ENCODE data around the gene TNFSF13.
A peak's percentile ranks its signal among the peaks of the same experiment; 100 is the strongest.

The TNFSF13 gene, protein sequence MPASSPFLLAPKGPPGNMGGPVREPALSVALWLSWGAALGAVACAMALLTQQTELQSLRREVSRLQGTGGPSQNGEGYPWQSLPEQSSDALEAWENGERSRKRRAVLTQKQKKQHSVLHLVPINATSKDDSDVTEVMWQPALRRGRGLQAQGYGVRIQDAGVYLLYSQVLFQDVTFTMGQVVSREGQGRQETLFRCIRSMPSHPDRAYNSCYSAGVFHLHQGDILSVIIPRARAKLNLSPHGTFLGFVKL

DNA sequence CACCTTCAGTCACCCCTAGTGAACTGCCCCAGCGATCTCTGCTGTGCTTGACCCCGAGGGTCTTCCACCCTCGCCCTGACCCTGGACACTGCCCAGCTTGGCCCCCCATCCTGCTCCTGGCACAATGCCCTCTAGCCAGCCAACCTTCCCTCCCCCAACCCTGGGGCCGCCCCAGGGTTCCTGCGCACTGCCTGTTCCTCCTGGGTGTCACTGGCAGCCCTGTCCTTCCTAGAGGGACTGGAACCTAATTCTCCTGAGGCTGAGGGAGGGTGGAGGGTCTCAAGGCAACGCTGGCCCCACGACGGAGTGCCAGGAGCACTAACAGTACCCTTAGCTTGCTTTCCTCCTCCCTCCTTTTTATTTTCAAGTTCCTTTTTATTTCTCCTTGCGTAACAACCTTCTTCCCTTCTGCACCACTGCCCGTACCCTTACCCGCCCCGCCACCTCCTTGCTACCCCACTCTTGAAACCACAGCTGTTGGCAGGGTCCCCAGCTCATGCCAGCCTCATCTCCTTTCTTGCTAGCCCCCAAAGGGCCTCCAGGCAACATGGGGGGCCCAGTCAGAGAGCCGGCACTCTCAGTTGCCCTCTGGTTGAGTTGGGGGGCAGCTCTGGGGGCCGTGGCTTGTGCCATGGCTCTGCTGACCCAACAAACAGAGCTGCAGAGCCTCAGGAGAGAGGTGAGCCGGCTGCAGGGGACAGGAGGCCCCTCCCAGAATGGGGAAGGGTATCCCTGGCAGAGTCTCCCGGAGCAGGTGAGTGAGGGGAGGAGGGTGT lies at the start of gene TNFSF13:
Gene TNFSF13 (plus strand): TSS at position 207 of the 776 bp plus-strand sequence. CDS start 290 bp downstream, at position 497.
- Histone ChIP-seq H3K9ac (ENCODE audit: low read depth in 1 of 2, low read length in 2 of 2) (peak within 1 kb of the TSS; percentile 71 to 83), H3K36me3 (ENCODE audit: control insufficient read depth in 1 of 2, insufficient read depth in 2 of 2, low read length in 2 of 2) (peaks cover 0 to under 1% of the 10 kb centered on the region in 2 donors), H3K4me1 (ENCODE audit: control insufficient read depth in 1 of 2, insufficient read depth in 2 of 2, low read length in 2 of 2) (peaks cover 45 to 59% of the 10 kb centered on the region in 2 donors), H3K27me3 (ENCODE audit: control insufficient read depth in 1 of 2, insufficient read depth in 2 of 2, low read length in 2 of 2) (no peaks in the 10 kb centered on the region), H3K27ac (ENCODE audit: low read depth, low read length) (peak within 1 kb of the TSS; percentile 98), H3K9me3 (ENCODE audit: control insufficient read depth in 1 of 2, low read length in 2 of 2) (no peaks in the 10 kb centered on the region), H3K4me3 (ENCODE audit: low read depth in 1 of 2, low read length in 2 of 2) (peak within 1 kb of the TSS; percentile 71 to 90)

DNA sequence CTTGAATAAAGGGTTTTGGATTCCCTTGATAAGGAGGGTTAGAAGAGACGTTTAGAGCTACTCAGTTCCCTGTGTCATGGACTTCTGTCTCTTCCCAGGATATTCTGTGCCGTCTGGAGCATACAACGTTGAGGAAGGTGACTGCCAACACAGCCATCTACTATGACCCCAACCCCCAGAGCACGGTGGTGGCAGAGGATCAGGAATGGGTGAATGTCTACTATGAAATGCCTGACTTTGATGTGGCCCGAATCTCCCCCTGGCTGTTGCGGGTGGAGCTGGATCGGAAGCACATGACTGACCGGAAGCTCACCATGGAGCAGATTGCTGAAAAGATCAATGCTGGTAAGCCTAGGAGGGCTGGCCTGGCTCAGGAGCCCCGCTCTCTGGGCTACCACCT lies 49.7 kb upstream of the TNFSF13 start:
- Histone ChIP-seq H3K27me3 (ENCODE audit: control insufficient read depth in 1 of 2, insufficient read depth in 2 of 2, low read length in 2 of 2) (no peaks in the 10 kb centered on the region), H3K9me3 (ENCODE audit: control insufficient read depth in 1 of 2, low read length in 2 of 2) (no peaks in the 10 kb centered on the region), H3K27ac (ENCODE audit: low read depth, low read length) (no peak overlapping the region), H3K4me3 (ENCODE audit: low read depth in 1 of 2, low read length in 2 of 2) (no peak overlapping the region), H3K9ac (ENCODE audit: low read depth in 1 of 2, low read length in 2 of 2) (no peak overlapping the region), H3K4me1 (ENCODE audit: control insufficient read depth in 1 of 2, insufficient read depth in 2 of 2, low read length in 2 of 2) (no peaks in the 10 kb centered on the region), H3K36me3 (ENCODE audit: control insufficient read depth in 1 of 2, insufficient read depth in 2 of 2, low read length in 2 of 2) (peaks cover 57 to 91% of the 10 kb centered on the region in 2 donors)

DNA sequence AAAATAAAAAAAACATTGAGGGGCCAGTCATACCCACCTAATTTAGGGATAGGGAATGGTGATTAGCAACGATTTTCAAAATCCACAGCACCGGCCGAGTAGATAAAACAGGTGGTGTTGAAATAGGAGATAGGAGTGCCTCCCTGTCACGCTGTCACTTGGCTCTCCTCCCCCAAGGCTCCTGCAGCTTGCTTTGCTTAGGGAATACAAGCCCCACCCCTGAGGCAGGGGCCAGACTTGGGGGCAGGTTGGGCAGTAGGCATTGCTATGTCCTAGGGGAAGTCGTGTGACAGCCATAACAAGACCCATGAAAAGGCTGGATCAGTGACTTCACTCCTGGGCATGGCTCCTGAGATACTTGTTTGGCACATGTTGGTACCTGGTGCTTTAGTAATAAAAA lies 48.6 kb upstream of the TNFSF13 start:
- no peaks in the 10 kb centered on the region for H3K27me3 ChIP-seq (ENCODE audit: control insufficient read depth in 1 of 2, insufficient read depth in 2 of 2, low read length in 2 of 2)
- peaks cover 0 to 1% of the 10 kb centered on the region in 2 donors for H3K4me1 ChIP-seq (ENCODE audit: control insufficient read depth in 1 of 2, insufficient read depth in 2 of 2, low read length in 2 of 2)
- H3K36me3 ChIP-seq (ENCODE audit: control insufficient read depth in 1 of 2, insufficient read depth in 2 of 2, low read length in 2 of 2) = peaks cover 54 to 83% of the 10 kb centered on the region in 2 donors
- H3K27ac ChIP-seq (ENCODE audit: low read depth, low read length) = no peak overlapping the region
- H3K4me3 ChIP-seq (ENCODE audit: low read depth in 1 of 2, low read length in 2 of 2) = no peak overlapping the region
- H3K9me3 ChIP-seq (ENCODE audit: control insufficient read depth in 1 of 2, low read length in 2 of 2) = no peaks in the 10 kb centered on the region
- no peak overlapping the region for H3K9ac ChIP-seq (ENCODE audit: low read depth in 1 of 2, low read length in 2 of 2)

GRCh38 chr17:7511108-7511507 lies 47.4 kb upstream of the TNFSF13 start:
- Histone ChIP-seq H3K27me3 (ENCODE audit: control insufficient read depth in 1 of 2, insufficient read depth in 2 of 2, low read length in 2 of 2) (no peaks in the 10 kb centered on the region), H3K4me3 (ENCODE audit: low read depth in 1 of 2, low read length in 2 of 2) (no peak overlapping the region), H3K9me3 (ENCODE audit: control insufficient read depth in 1 of 2, low read length in 2 of 2) (no peaks in the 10 kb centered on the region), H3K27ac (ENCODE audit: low read depth, low read length) (no peak overlapping the region), H3K9ac (ENCODE audit: low read depth in 1 of 2, low read length in 2 of 2) (no peak overlapping the region), H3K36me3 (ENCODE audit: control insufficient read depth in 1 of 2, insufficient read depth in 2 of 2, low read length in 2 of 2) (peaks cover 54 to 77% of the 10 kb centered on the region in 2 donors), H3K4me1 (ENCODE audit: control insufficient read depth in 1 of 2, insufficient read depth in 2 of 2, low read length in 2 of 2) (peaks cover 5 to 8% of the 10 kb centered on the region in 2 donors)

- peaks cover 5 to 8% of the 10 kb centered on the region in 2 donors for H3K4me1 ChIP-seq (ENCODE audit: control insufficient read depth in 1 of 2, insufficient read depth in 2 of 2, low read length in 2 of 2)
- H3K4me3 ChIP-seq (ENCODE audit: low read depth in 1 of 2, low read length in 2 of 2) = no peak overlapping the region
- peaks cover 48 to 67% of the 10 kb centered on the region in 2 donors for H3K36me3 ChIP-seq (ENCODE audit: control insufficient read depth in 1 of 2, insufficient read depth in 2 of 2, low read length in 2 of 2)
- no peak overlapping the region for H3K27ac ChIP-seq (ENCODE audit: low read depth, low read length)
- no peaks in the 10 kb centered on the region for H3K27me3 ChIP-seq (ENCODE audit: control insufficient read depth in 1 of 2, insufficient read depth in 2 of 2, low read length in 2 of 2)
- H3K9me3 ChIP-seq (ENCODE audit: control insufficient read depth in 1 of 2, low read length in 2 of 2) = no peaks in the 10 kb centered on the region
- no peak overlapping the region for H3K9ac ChIP-seq (ENCODE audit: low read depth in 1 of 2, low read length in 2 of 2)
Measured at GRCh38 chr17:7512105-7512504, 46.4 kb upstream of the TNFSF13 start.

GRCh38 chr17:7512824-7513540 lies 45.6 kb upstream of the TNFSF13 start:
- H3K27me3 ChIP-seq (ENCODE audit: control insufficient read depth in 1 of 2, insufficient read depth in 2 of 2, low read length in 2 of 2) = no peaks in the 10 kb centered on the region
- H3K4me3 ChIP-seq (ENCODE audit: low read depth in 1 of 2, low read length in 2 of 2) = no peak overlapping the region
- no peak overlapping the region for H3K9ac ChIP-seq (ENCODE audit: low read depth in 1 of 2, low read length in 2 of 2)
- no peak overlapping the region for H3K27ac ChIP-seq (ENCODE audit: low read depth, low read length)
- peaks cover 5 to 8% of the 10 kb centered on the region in 2 donors for H3K4me1 ChIP-seq (ENCODE audit: control insufficient read depth in 1 of 2, insufficient read depth in 2 of 2, low read length in 2 of 2)
- no peaks in the 10 kb centered on the region for H3K9me3 ChIP-seq (ENCODE audit: control insufficient read depth in 1 of 2, low read length in 2 of 2)
- peaks cover 48 to 62% of the 10 kb centered on the region in 2 donors for H3K36me3 ChIP-seq (ENCODE audit: control insufficient read depth in 1 of 2, insufficient read depth in 2 of 2, low read length in 2 of 2)

- peaks cover 5 to 8% of the 10 kb centered on the region in 2 donors for H3K4me1 ChIP-seq (ENCODE audit: control insufficient read depth in 1 of 2, insufficient read depth in 2 of 2, low read length in 2 of 2)
- no peak overlapping the region for H3K27ac ChIP-seq (ENCODE audit: low read depth, low read length)
- H3K9me3 ChIP-seq (ENCODE audit: control insufficient read depth in 1 of 2, low read length in 2 of 2) = no peaks in the 10 kb centered on the region
- no peak overlapping the region for H3K4me3 ChIP-seq (ENCODE audit: low read depth in 1 of 2, low read length in 2 of 2)
- H3K36me3 ChIP-seq (ENCODE audit: control insufficient read depth in 1 of 2, insufficient read depth in 2 of 2, low read length in 2 of 2) = peaks cover 45 to 52% of the 10 kb centered on the region in 2 donors
- no peak overlapping the region for H3K9ac ChIP-seq (ENCODE audit: low read depth in 1 of 2, low read length in 2 of 2)
- H3K27me3 ChIP-seq (ENCODE audit: control insufficient read depth in 1 of 2, insufficient read depth in 2 of 2, low read length in 2 of 2) = no peaks in the 10 kb centered on the region
Measured at GRCh38 chr17:7513850-7514419, 44.6 kb upstream of the TNFSF13 start.

- Histone ChIP-seq H3K27me3 (ENCODE audit: control insufficient read depth in 1 of 2, insufficient read depth in 2 of 2, low read length in 2 of 2) (no peaks in the 10 kb centered on the region), H3K36me3 (ENCODE audit: control insufficient read depth in 1 of 2, insufficient read depth in 2 of 2, low read length in 2 of 2) (peaks cover 26 to 31% of the 10 kb centered on the region in 2 donors), H3K4me3 (ENCODE audit: low read depth in 1 of 2, low read length in 2 of 2) (peak overlapping the region; percentile 25 to 46), H3K4me1 (ENCODE audit: control insufficient read depth in 1 of 2, insufficient read depth in 2 of 2, low read length in 2 of 2) (peaks cover 5 to 8% of the 10 kb centered on the region in 2 donors), H3K27ac (ENCODE audit: low read depth, low read length) (peak overlapping the region; percentile 11), H3K9ac (ENCODE audit: low read depth in 1 of 2, low read length in 2 of 2) (peak overlapping the region; percentile 19 to 48), H3K9me3 (ENCODE audit: control insufficient read depth in 1 of 2, low read length in 2 of 2) (no peaks in the 10 kb centered on the region)
Measured at GRCh38 chr17:7515911-7516610, 42.5 kb upstream of the TNFSF13 start.

GRCh38 chr17:7523033-7523432 lies 35.5 kb upstream of the TNFSF13 start:
- Histone ChIP-seq H3K27ac (ENCODE audit: low read depth, low read length) (no peak overlapping the region), H3K9me3 (ENCODE audit: control insufficient read depth in 1 of 2, low read length in 2 of 2) (peaks cover 0 to under 1% of the 10 kb centered on the region in 2 donors), H3K36me3 (ENCODE audit: control insufficient read depth in 1 of 2, insufficient read depth in 2 of 2, low read length in 2 of 2) (no peaks in the 10 kb centered on the region), H3K9ac (ENCODE audit: low read depth in 1 of 2, low read length in 2 of 2) (no peak overlapping the region), H3K4me1 (ENCODE audit: control insufficient read depth in 1 of 2, insufficient read depth in 2 of 2, low read length in 2 of 2) (no peaks in the 10 kb centered on the region), H3K4me3 (ENCODE audit: low read depth in 1 of 2, low read length in 2 of 2) (no peak overlapping the region), H3K27me3 (ENCODE audit: control insufficient read depth in 1 of 2, insufficient read depth in 2 of 2, low read length in 2 of 2) (no peaks in the 10 kb centered on the region)
